Transverse colon (tissue), 4 donors: ENCODE measurements around the gene FIG4.

Experiments
- CTCF ChIP-seq, 5 experiments: fragments of 200-600 bp in 3 of 5; fragments of 450-650 bp in 2 of 5; sonication (generic) in 3 of 5; IDR thresholded peaks; 1 replicate in 2 of 5; 2 replicates in 3 of 5; pipeline ENCODE4 v1.5.1; 2016 to 2017; ENCODE audit warnings: antibody characterized with exemption in 5 of 5, inconsistent platforms in 3 of 5, mild to moderate bottlenecking in 2 of 5, moderate library complexity in 1 of 5
- EP300 ChIP-seq: sonication (generic); formaldehyde crosslinking; IDR thresholded peaks from one replicate; pipeline ENCODE4 v1.6.1; 2017; ENCODE audit warnings: antibody characterized with exemption, low read depth
- POLR2A ChIP-seq: fragments of 450-650 bp; IDR thresholded peaks from one replicate; pipeline ENCODE4 v1.6.1; 2016; ENCODE audit warnings: antibody characterized with exemption, mild to moderate bottlenecking, moderate library complexity
- POLR2AphosphoS5 ChIP-seq, 3 donors: sonication (generic); formaldehyde crosslinking; IDR thresholded peaks; one replicate each; pipeline ENCODE4 v1.6.1; 2016; ENCODE audit warnings: antibody characterized with exemption in 3 of 3

- TF ChIP-seq EP300: no peak
- TF ChIP-seq CTCF (IDR thresholded peaks at IDR 0.05): no peak
- no peak for TF ChIP-seq POLR2A
- TF ChIP-seq POLR2AphosphoS5 (IDR thresholded peaks at IDR 0.05): no peak
These were observed 45.4 kb downstream of the FIG4 start for GRCh38 chr6:109736273-109737025.
